Keratinocyte (primary cell): ENCODE data around the gene UROC1. TPM values are rescaled to one million over a fixed set of nuclear protein-coding genes. Genes with fewer than 3 reads are reported as not detected.

Experiments
- DNase-seq: peaks from one replicate; pipeline ENCODE4 v3.0.0-alpha.2; 2011; ENCODE audit warnings: low read depth, missing footprints, low spot score
- FAIRE-seq: peaks from 2 replicates; lab custom pipeline; 2011; peaks lifted over from hg19 to GRCh38; lab: Jason Lieb, UNC
- H2AFZ ChIP-seq: 2 replicates; pipeline ENCODE4 v1.6.0; 2012; ENCODE audit warnings: low read length, control low read depth, inconsistent platforms; ENCODE audit not compliant: control insufficient read depth
- H3K27ac ChIP-seq: 2 replicates; pipeline ENCODE4 v1.5.1; 2011; ENCODE audit warnings: low read length; ENCODE audit not compliant: control insufficient read depth, insufficient read depth
- H3K27me3 ChIP-seq: 3 replicates; pipeline ENCODE4 v1.6.0; 2011; ENCODE audit warnings: low read length; ENCODE audit not compliant: control insufficient read depth, insufficient read depth; ENCODE audit errors: extremely low read depth
- H3K36me3 ChIP-seq, 2 experiments: 2 replicates in 1 of 2; 3 replicates in 1 of 2; pipeline ENCODE4 v1.5.1; 2011; ENCODE audit warnings: low read length in 2 of 2, mild to moderate bottlenecking in 1 of 2; ENCODE audit not compliant: control insufficient read depth in 2 of 2, insufficient read depth in 2 of 2; ENCODE audit errors: extremely low read depth in 1 of 2
- H3K4me1 ChIP-seq: 3 replicates; pipeline ENCODE4 v1.5.1; 2011; ENCODE audit warnings: low read length; ENCODE audit not compliant: control insufficient read depth, insufficient read depth; ENCODE audit errors: extremely low read depth
- H3K4me2 ChIP-seq: 3 replicates; pipeline ENCODE4 v1.6.0; 2011; ENCODE audit warnings: low read depth, low read length; ENCODE audit not compliant: control insufficient read depth, insufficient read depth; ENCODE audit errors: extremely low read depth
- H3K4me3 ChIP-seq, 3 experiments: fragments of 200-600 bp in 1 of 3; sonication (generic) in 1 of 3; 2 replicates in 2 of 3; 3 replicates in 1 of 3; pipeline ENCODE4 v1.5.1; 2011 to 2016; ENCODE audit warnings: low read length in 3 of 3, mild to moderate bottlenecking in 3 of 3, control low read depth in 2 of 3, inconsistent platforms in 1 of 3, low read depth in 1 of 3, mixed read lengths in 1 of 3, mixed run types in 1 of 3, moderate library complexity in 1 of 3; ENCODE audit not compliant: control insufficient read depth in 2 of 3, insufficient read depth in 2 of 3; ENCODE audit errors: extremely low read depth in 1 of 3
- H3K79me2 ChIP-seq: 2 replicates; pipeline ENCODE4 v1.6.0; 2012; ENCODE audit warnings: low read length; ENCODE audit not compliant: control insufficient read depth, insufficient read depth
- H3K9ac ChIP-seq: 3 replicates; pipeline ENCODE4 v1.6.0; 2011; ENCODE audit warnings: low read length; ENCODE audit not compliant: control insufficient read depth, insufficient read depth; ENCODE audit errors: extremely low read depth
- H3K9me1 ChIP-seq: 3 replicates; pipeline ENCODE4 v1.6.0; 2011; ENCODE audit warnings: low read length; ENCODE audit not compliant: control insufficient read depth, insufficient read depth; ENCODE audit errors: extremely low read depth
- H3K9me3 ChIP-seq: 2 replicates; pipeline ENCODE4 v1.5.1; 2012; ENCODE audit warnings: low read depth, low read length; ENCODE audit not compliant: control insufficient read depth
- H4K20me1 ChIP-seq: 3 replicates; pipeline ENCODE4 v1.6.0; 2011; ENCODE audit warnings: low read length; ENCODE audit not compliant: control insufficient read depth, insufficient read depth; ENCODE audit errors: extremely low read depth
- CTCF ChIP-seq, 3 experiments: IDR thresholded peaks in 1 of 3; conservative IDR thresholded peaks in 1 of 3; optimal IDR thresholded peaks in 1 of 3; 2 replicates in 2 of 3; 3 replicates in 1 of 3; pipeline versions ENCODE3 to v1.5.1; 2011; ENCODE audit warnings: low read length in 3 of 3, mild to moderate bottlenecking in 3 of 3, moderate library complexity in 2 of 3, control low read depth in 1 of 3, inconsistent platforms in 1 of 3; ENCODE audit not compliant: insufficient read depth in 2 of 3; ENCODE audit errors: extremely low read depth in 1 of 3
- EZH2 ChIP-seq: IDR thresholded peaks from one replicate; pipeline ENCODE4 v1.6.1; 2012; ENCODE audit warnings: inconsistent platforms, mild to moderate bottlenecking, low read length, moderate library complexity
- dilution Hi-C: fragments of 300-500 bp; cut with MboI; formaldehyde crosslinking; loops from one replicate; pipeline ENCODE4 v1.7.0; 2020; ENCODE audit warnings: low sequenced_read_pairs; ENCODE audit not compliant: extremely low pct_ligation_motif_present
- polyA plus RNA-seq, 5 experiments: library from polyadenylated mRNA; depleted of rRNA in 3 of 5; stranded (reverse) in 3 of 5; stranded (forward) in 1 of 5; unstranded in 1 of 5; fragments of >200 nt; gene quantifications; 1 replicate in 1 of 5; 2 replicates in 3 of 5; 3 replicates in 1 of 5; pipeline versions ENCODE4 v1.2.1 to v1.2.3, GENCODE V29; 2011 to 2012; ENCODE audit warnings: missing spikeins in 2 of 5, low read depth in 1 of 5, low replicate concordance in 1 of 5

Gene UROC1
- polyA plus RNA-seq, 1 donor (not counting 4 experiments of a cell fraction or from before 2014, with no cell fraction given), result not detected

- H3K9ac ChIP-seq, result no peak overlapping the region
- H2AFZ ChIP-seq, result no peak overlapping the region
- DNase-seq (no peak), FAIRE-seq (no peak)
- no peaks in the 10 kb centered on the region for H3K4me1 ChIP-seq
- H3K9me3 ChIP-seq, result no peaks in the 10 kb centered on the region
- no peak overlapping the region for H3K4me2 ChIP-seq
- TF ChIP-seq CTCF (optimal IDR thresholded peaks at IDR 0.05 in 1 of 3, IDR thresholded peaks at IDR 0.05 in 1 of 3, conservative IDR thresholded peaks at IDR 0.05 in 1 of 3; ENCODE audit: extremely low read depth in 1 of 3, insufficient read depth in 2 of 3, low read length in 3 of 3) (no peak), EZH2 (no peak)
- dilution Hi-C loops, result no loop called here
- H3K9me1 ChIP-seq, result no peaks in the 10 kb centered on the region
- no peaks in the 10 kb centered on the region for H4K20me1 ChIP-seq
- no peaks in the 10 kb centered on the region for H3K36me3 ChIP-seq
- H3K4me3 ChIP-seq, result no peak overlapping the region
- no peak overlapping the region for H3K27ac ChIP-seq
- no peaks in the 10 kb centered on the region for H3K79me2 ChIP-seq
- H3K27me3 ChIP-seq, result no peaks in the 10 kb centered on the region
Observed at GRCh38 chr3:126555795-126556636, 38.4 kb upstream of the UROC1 start.

GRCh38 chr3:126554560-126555525 lies 37.3 kb upstream of the UROC1 start:
- H2AFZ ChIP-seq, result no peak overlapping the region
- no peaks in the 10 kb centered on the region for H3K4me1 ChIP-seq
- H4K20me1 ChIP-seq, result no peaks in the 10 kb centered on the region
- no peaks in the 10 kb centered on the region for H3K36me3 ChIP-seq
- H3K4me2 ChIP-seq, result no peak overlapping the region
- no peak overlapping the region for H3K9ac ChIP-seq
- H3K27me3 ChIP-seq, result peaks cover 8% of the 10 kb centered on the region
- no peak overlapping the region for H3K27ac ChIP-seq
- no peaks in the 10 kb centered on the region for H3K79me2 ChIP-seq
- DNase-seq (no peak), FAIRE-seq (no peak)
- TF ChIP-seq EZH2, result no peak
- TF ChIP-seq CTCF (optimal IDR thresholded peaks at IDR 0.05 in 1 of 3, IDR thresholded peaks at IDR 0.05 in 1 of 3, conservative IDR thresholded peaks at IDR 0.05 in 1 of 3; ENCODE audit: extremely low read depth in 1 of 3, insufficient read depth in 2 of 3, low read length in 3 of 3), result no peak
- no peaks in the 10 kb centered on the region for H3K9me1 ChIP-seq
- dilution Hi-C loops, result no loop called here
- H3K9me3 ChIP-seq, result no peaks in the 10 kb centered on the region
- H3K4me3 ChIP-seq, result no peak overlapping the region
